ENCODE data around the gene SLC9A8.

The SLC9A8 gene

GRCh38 chr20:49915118-49915379, 102.4 kb downstream of the SLC9A8 start:
- DNase-seq (ENCODE audit: low read depth in 4 of 4, low spot score in 1 of 4), result no peak

GRCh38 chr20:49915380-49916145, 102.9 kb downstream of the SLC9A8 start, which contains the start of gene SPATA2:
SPATA2 (minus strand) TSS chr20:49915529; CDS start chr20:49908490, 7,039 bp downstream.
- peak; percentile 81 to 95 (median 93) for DNase-seq (ENCODE audit: low read depth in 4 of 4, low spot score in 1 of 4)

GRCh38 chr20:49916146-49917002, 103.7 kb downstream of the SLC9A8 start:
- DNase-seq (ENCODE audit: low read depth in 4 of 4, low spot score in 1 of 4), result no peak

GRCh38 chr20:49918446-49918845, 105.8 kb downstream of the SLC9A8 start:
- no peak for DNase-seq (ENCODE audit: low read depth in 4 of 4, low spot score in 1 of 4)

- no peak for DNase-seq (ENCODE audit: low read depth in 4 of 4, low spot score in 1 of 4)
These were observed 106.4 kb downstream of the SLC9A8 start for GRCh38 chr20:49919009-49919408.

GRCh38 chr20:49919461-49919860, 106.8 kb downstream of the SLC9A8 start:
- DNase-seq (ENCODE audit: low read depth in 4 of 4, low spot score in 1 of 4), result no peak

GRCh38 chr20:49924247-49924646, 111.6 kb downstream of the SLC9A8 start:
- DNase-seq (ENCODE audit: low read depth in 4 of 4, low spot score in 1 of 4), result no peak

GRCh38 chr20:49925901-49926454, 113.3 kb downstream of the SLC9A8 start:
- no peak for DNase-seq (ENCODE audit: low read depth in 4 of 4, low spot score in 1 of 4)

- peak; percentile 63 to 75 (median 70) for DNase-seq (ENCODE audit: low read depth in 4 of 4, low spot score in 1 of 4)
These were observed 115.9 kb downstream of the SLC9A8 start for GRCh38 chr20:49928411-49929141.

- DNase-seq (ENCODE audit: low read depth in 4 of 4, low spot score in 1 of 4), result no peak
These were observed 116.5 kb downstream of the SLC9A8 start for GRCh38 chr20:49929142-49929494.

GRCh38 chr20:49935746-49936152, 123.1 kb downstream of the SLC9A8 start:
- DNase-seq (ENCODE audit: low read depth in 4 of 4, low spot score in 1 of 4), result no peak

GRCh38 chr20:49936153-49937026, 123.8 kb downstream of the SLC9A8 start, which contains the start of gene RNF114:
RNF114 (plus strand) TSS chr20:49936397; CDS start chr20:49936413, 16 bp downstream.
- DNase-seq (ENCODE audit: low read depth in 4 of 4, low spot score in 1 of 4), result peak; percentile 74 to 90 (median 86)

- DNase-seq (ENCODE audit: low read depth in 4 of 4, low spot score in 1 of 4), result no peak
These were observed 124.7 kb downstream of the SLC9A8 start for GRCh38 chr20:49937027-49937929.

GRCh38 chr20:49938173-49939163, 125.8 kb downstream of the SLC9A8 start:
- no peak for DNase-seq (ENCODE audit: low read depth in 4 of 4, low spot score in 1 of 4)

- DNase-seq (ENCODE audit: low read depth in 4 of 4, low spot score in 1 of 4), result no peak
These were observed 128.8 kb downstream of the SLC9A8 start for GRCh38 chr20:49941456-49941855.

All from stimulated activated CD4-positive, alpha-beta T cell treated with anti-CD3 and anti-CD28 coated beads, Interleukin-1b, Interleukin-23, amount 100 ng/mL, for 24 hours (primary cell).